Stimulated activated CD4-positive, alpha-beta T cell treated with anti-CD3 and anti-CD28 coated beads, Interleukin-2, amount 100 ng/mL, for 48 hours (primary cell): ENCODE results near the gene YPEL2.

Experiments used
- DNase-seq, 2 donors: peaks; one replicate each; pipeline ENCODE4 v3.0.0-alpha.2; 2020

YPEL2 gene

DNA sequence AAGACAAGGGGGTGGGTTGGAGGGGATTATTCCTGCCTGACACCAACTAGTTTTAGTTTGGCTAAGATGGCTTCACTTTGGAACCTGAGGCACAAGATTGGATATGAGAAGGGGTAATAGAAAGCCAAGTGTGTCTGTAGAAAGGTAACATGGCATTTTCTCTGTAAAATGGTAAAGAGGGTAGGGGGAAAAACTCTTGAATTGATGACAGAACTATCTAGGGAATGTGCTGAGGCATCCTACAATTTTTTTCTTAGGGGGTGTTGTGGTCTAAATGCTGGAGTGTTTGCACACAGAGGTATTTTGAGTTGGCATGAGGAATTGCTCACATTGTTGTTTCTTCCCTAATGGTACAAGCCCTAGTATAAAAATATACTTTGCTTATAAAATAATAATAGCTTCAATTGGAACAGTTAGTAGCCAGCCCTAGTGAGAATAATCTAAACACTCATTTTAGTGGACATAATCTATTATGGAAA, 25.8 kb downstream of the YPEL2 start:
- DNase-seq = no peak

- DNase-seq = no peak
Measured at GRCh38 chr17:59357929-59358328, 26.5 kb downstream of the YPEL2 start.

DNA sequence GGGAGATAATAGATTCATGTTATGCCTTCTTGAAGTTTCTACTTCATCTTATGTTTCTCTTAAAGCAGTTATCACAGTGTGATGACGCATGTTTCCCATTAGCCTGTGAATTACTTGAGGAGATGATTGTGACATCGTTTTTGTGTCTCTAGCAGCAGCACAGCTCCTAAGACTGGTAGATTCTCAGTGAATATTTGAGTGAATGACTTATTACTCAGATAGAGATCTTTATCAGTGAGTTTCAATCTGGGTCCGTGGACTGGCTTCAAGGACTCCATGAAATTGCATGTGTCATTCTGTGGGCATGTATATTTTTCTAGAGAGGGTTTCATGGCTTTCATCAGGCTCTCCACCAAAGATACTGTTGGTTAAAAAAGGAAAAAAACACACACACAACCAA, 29.9 kb downstream of the YPEL2 start:
- DNase-seq = no peak

- no peak for DNase-seq
Measured at GRCh38 chr17:59361916-59362810, 30.7 kb downstream of the YPEL2 start.

GRCh38 chr17:59362811-59363205, 31.4 kb downstream of the YPEL2 start:
- DNase-seq = no peak

DNA sequence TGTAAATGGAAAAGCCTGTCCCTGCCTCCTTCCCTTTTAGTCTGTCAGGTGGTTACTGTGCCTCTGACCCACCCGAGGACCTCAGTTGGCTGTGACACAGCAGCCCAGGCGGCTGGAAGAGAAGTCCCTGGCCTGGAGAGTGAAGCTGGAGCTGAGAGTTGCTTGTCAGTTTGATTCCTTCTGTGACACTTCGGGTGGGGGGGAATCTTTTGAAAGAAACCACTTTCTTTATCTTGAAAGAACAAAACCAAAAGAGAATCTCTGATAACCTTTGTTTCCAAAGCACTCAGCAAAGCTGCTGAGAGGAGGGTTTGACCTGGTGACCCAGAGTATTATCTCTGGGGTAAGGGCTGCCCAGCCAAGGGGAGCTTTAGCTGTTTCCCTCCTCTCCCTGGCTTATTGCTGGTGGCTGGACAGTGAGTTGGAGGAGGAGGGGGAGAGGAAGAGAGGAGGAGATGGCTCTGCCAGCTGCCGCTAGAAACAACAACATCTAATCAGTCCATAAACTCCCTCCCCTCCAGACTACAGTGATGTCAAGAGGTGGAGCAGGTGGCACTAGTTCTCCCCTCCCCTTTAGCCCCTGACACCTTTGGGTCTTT, 34.0 kb downstream of the YPEL2 start:
- no peak for DNase-seq

DNA sequence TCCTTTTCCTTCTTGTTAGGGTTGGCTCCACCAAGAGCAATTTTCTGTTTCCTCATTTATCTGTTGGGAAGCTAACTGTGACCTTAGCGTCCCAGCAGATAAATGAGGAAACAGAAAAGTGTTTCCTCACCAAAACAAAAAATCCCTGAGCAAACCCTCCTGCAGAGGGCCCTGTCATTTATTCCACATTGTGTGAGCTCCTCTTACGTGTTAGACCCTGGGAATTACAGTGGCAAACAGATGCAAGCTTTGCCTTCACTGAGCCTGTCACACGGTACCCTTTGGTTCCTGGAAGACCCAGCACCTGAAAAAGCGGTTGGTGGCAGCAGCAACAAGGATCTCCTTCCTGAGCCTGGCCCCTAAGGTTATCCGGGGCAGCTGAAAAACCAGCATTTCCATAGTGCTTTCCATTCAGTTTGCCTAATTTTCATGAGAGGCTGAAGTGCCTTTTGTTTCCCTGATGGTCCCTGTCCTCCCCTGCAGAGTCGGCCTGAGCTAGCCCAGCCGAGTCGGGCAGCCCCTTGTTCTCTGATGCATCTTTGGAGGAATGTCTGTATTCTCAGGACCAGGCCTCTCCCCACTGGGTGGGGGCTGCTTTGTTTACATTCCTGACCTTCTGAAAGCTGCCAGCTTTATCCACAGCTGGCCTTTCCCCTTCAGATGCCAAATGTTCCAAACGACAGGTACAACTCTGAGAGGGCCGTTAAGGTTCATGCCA, 34.7 kb downstream of the YPEL2 start:
- DNase-seq = no peak

- no peak for DNase-seq
Measured at GRCh38 chr17:59366773-59367656, 35.6 kb downstream of the YPEL2 start.

GRCh38 chr17:59367657-59368045, 36.2 kb downstream of the YPEL2 start:
- no peak for DNase-seq

DNA sequence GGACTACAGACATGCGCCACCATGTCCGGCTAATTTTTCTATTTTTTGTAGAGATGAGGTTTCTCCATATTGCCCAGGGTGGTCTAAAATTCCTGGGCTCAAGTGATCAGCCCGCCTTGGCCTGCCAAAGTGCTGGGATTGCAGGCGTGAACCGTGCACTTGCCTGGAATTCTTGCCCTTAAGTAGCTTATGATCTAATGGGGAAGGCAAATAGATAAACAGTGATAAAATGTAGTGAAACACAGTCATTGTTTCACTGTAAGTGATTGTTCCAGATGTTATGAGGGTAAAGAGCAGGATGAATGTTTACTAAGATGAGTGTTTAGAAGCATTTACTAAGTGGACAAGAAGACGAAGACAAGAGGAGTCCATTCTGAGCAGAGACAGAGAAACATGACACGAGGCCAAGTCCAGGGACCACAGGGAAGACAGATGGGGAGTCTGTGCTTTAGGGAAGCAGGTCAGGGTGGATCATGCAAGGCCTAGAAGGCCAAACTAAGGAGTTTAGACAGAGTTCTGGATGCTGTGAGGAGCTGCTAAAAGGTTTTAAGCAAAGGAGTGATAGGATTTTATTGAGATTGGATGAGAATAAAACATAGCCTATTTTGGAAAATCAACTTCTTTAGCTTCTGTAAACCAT, 36.9 kb downstream of the YPEL2 start:
- DNase-seq = no peak

DNA sequence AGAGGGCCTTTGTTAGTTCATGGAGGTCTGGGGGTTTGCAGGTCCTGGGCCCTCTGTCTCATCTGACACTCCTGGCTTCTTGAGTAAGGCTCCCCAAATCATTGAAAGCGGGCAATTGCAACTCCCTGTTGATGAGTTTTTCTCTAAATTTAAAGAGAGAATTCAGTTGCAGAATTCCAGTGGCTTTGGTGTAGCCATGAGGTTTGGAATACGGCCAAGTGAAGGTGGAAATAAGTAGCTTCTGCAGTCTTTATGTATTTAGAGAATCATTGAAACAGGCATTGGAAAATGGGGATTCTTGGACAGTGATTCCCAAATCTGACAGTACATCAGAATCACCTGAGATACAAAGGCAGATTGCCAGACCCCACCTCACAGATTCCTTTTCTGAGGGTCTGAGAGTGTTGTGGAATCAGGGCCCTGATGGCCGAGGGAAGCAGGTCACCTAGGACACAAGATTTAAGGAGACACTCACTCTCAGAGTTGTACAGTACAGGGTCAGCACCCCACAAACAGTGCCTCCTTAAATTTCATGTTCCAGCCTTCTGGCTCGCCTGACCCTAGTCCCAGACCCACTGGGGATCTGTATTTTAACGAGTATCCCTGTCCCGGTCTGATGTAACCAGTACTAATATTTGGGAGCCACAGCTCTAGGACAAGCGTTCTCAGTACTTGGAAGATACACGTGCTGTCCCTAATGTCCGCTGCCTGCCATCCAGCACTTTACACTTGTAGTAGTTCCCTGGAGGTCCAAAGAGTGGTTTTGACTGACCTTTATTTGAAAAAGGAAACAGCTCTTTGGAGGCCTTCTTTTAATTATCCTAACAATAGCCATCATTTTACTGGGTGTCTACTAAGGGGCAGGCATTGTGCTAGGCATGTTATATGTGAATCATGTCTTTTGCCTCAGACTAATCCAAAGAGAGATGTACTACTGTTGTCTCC, 37.8 kb downstream of the YPEL2 start:
- no peak for DNase-seq

DNA sequence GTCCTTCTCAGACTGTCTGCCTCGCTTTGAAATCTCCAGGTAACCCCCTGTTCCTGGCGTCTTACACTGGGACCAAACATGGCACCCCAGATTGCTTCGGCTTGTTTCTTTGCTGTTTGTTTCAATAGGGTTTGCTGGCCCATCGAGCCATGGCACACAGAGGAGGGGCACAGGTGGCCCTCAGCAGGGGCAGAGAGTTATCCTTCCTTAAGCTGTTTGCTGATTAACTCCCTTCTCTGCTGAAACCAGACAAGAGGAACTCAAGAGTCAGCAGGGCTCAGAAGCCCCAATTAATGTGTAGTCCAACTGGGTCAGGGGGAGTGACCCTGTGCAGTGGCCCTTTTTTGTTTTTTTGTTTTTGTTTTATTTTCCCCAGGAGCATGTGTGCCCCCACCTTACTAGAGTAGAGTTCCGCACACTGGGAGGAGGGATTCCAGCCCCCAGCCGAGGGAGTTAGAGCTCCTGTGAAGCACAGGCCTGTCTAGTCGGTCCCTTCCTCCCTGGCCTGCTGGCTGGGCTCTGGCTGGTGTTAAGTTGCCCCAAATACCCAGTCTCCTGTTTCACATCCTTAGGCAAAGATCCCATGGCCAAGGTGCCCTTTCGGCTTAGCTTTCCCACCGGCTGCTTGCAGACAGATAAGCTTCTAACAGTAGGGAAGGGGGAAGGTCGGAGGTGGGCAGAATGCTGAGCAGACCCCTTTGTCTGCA, 39.3 kb downstream of the YPEL2 start:
- DNase-seq = no peak

GRCh38 chr17:59371416-59372100, 40.1 kb downstream of the YPEL2 start:
- DNase-seq = no peak

GRCh38 chr17:59372138-59372751, 40.8 kb downstream of the YPEL2 start:
- no peak for DNase-seq

DNA sequence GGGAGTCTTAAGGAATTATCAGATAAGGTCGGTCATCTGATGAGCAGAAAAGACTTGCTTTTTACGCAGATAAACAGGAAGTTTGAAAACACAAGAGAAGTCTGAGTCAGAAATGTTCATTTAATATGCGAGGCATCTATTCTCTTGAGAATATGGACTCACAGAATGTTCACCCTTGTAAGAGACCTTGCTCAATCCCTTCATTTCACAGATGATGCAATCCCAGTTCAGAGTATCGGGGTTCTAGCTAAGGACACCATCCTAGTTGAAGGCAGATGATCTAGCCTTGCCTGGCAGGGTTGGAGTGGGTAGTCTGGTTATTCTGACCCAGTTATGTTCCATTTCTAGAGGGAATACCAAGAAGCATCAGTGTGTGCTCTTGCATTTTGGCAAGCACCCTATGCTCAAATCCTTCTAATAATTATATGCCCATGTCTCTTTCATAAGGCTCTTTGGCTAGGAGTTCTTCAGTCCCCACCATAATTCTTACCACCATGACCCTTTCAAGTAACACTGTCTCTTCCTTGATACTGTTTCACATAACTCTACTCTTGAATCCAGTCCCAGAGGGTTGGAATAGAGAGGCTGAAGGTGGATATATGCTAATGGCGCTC, 42.5 kb downstream of the YPEL2 start:
- no peak for DNase-seq

DNA sequence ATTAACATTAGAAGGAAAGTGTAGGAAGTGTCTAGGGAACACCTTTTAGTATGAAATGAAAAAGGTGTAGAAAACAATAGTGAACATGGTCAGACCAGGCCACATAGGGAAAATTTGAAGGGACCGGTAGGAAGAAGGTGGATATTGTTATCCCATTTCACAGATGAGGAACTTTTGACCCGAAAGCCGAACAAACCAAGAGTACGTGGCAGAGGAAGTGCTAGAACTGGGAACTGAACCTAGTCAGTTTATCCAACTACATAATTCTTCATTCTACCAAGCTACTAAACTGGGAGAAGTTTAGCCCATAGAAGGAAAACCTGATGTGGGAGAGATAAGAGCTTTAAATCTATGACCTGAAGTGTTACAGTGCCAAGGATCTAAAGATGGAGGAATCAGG, 43.2 kb downstream of the YPEL2 start:
- no peak for DNase-seq

GRCh38 chr17:59375857-59376256, 44.4 kb downstream of the YPEL2 start:
- no peak for DNase-seq

GRCh38 chr17:59376506-59376905, 45.1 kb downstream of the YPEL2 start:
- no peak for DNase-seq

- DNase-seq = no peak
Measured at GRCh38 chr17:59377410-59377809, 46.0 kb downstream of the YPEL2 start.
